Activated T-helper 2 cell treated with anti-CD3 and anti-CD28 coated beads, Interferon-gamma antibody, Interleukin-2, Interleukin-4, amounts not matched to agents 10 μg/mL and 5 μg/mL and 100 μg/mL, durations not matched to agents 14 hours and 24 hours and 36 hours (primary cell): ENCODE measurements around the gene PVALB. TPM values are rescaled to one million over a fixed set of nuclear protein-coding genes. Genes with fewer than 3 reads are reported as not detected.

Source experiments
- DNase-seq: peaks from one replicate; pipeline ENCODE4 v3.0.0; 2021; ENCODE audit warnings: low spot score
- H3K27ac Mint-ChIP-seq: one replicate; pipeline ENCODE4 v1.8.0; 2021; ENCODE audit warnings: mixed read lengths
- H3K27me3 Mint-ChIP-seq: one replicate; pipeline ENCODE4 v1.8.0; 2021; ENCODE audit warnings: low read depth, mixed read lengths
- H3K36me3 Mint-ChIP-seq: one replicate; pipeline ENCODE4 v1.8.0; 2021; ENCODE audit warnings: low read depth, mixed read lengths
- H3K4me1 Mint-ChIP-seq: one replicate; pipeline ENCODE4 v1.8.0; 2021; ENCODE audit warnings: low read depth, mixed read lengths
- H3K4me3 Mint-ChIP-seq: one replicate; pipeline ENCODE4 v1.8.0; 2021; ENCODE audit warnings: low read depth, mild to moderate bottlenecking, moderate library complexity, mixed read lengths
- H3K9me3 Mint-ChIP-seq: one replicate; pipeline ENCODE4 v1.8.0; 2021; ENCODE audit warnings: mixed read lengths
- intact Hi-C: fragments of 100-400 bp; cut with micrococcal nuclease; formaldehyde crosslinking; loops from one replicate; pipeline ENCODE4 v1.15.1; 2023
- total RNA-seq: library from RNA; stranded (reverse); gene quantifications from 2 replicates; pipeline ENCODE4 v1.2.3, GENCODE V29; 2022

PVALB gene
- total RNA-seq, 1 donor from 2014 or later, result not detected

DNA sequence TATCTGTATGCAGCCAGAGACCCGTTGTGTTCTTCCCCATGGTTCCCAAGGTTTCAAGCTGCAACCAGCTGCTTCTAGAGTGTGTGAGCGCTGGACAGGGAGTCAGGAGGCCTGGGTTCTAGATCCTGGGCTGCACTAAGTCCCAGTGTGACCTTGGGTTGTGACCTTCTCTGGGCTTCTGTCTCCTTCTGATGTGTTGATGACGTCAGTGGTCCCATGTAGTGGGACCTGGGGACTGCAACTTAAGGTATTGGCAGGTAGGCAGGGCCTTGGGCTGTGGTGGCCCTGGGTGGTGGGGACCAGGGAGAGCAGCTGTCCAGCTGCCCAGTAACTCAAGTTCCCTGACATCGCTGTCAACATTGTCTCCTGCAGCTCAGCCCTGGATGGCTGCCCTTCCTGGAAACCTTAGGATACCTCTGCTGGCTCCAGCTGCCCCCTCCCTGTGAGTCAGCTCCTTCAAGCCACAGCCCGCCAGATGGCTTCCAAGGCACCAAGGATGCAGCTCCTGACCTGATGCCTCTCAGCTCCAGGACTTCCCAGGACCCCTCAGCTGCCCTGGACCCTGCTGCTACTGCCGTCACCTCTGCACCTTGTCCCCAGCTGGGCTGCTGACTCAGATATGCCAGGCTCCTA is 1.3 kb upstream of the PVALB start:
- peaks cover 57% of the 10 kb centered on the region for H3K27me3 Mint-ChIP-seq
- H3K9me3 Mint-ChIP-seq, result no peaks in the 10 kb centered on the region
- no peaks in the 10 kb centered on the region for H3K36me3 Mint-ChIP-seq
- no peaks in the 10 kb centered on the region for H3K4me1 Mint-ChIP-seq
- no peak overlapping the region for H3K4me3 Mint-ChIP-seq
- no peak for DNase-seq
- no peak overlapping the region for H3K27ac Mint-ChIP-seq
- intact Hi-C loops, result no loop called here

DNA sequence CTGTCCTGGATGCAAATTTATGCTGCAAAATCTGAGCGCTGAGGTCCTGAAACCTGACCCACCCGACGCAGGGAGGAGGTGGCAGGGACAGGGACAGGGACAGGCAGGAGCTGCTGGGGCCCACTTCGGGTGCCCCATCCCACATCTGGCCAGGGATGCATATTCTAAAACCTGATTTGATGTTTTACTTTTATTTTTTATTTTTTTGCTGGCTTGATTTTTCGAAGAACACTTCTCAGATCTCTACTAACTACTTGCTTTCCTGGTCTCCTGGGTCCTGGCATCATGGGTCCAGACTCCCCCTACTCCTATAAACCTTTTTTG is 652 bp upstream of the PVALB start:
- intact Hi-C loops, result no loop called here
- no peak for DNase-seq
- peaks cover 63% of the 10 kb centered on the region for H3K27me3 Mint-ChIP-seq
- no peak overlapping the region for H3K4me3 Mint-ChIP-seq
- no peak overlapping the region for H3K27ac Mint-ChIP-seq
- no peaks in the 10 kb centered on the region for H3K9me3 Mint-ChIP-seq
- H3K36me3 Mint-ChIP-seq, result no peaks in the 10 kb centered on the region
- no peaks in the 10 kb centered on the region for H3K4me1 Mint-ChIP-seq

DNA sequence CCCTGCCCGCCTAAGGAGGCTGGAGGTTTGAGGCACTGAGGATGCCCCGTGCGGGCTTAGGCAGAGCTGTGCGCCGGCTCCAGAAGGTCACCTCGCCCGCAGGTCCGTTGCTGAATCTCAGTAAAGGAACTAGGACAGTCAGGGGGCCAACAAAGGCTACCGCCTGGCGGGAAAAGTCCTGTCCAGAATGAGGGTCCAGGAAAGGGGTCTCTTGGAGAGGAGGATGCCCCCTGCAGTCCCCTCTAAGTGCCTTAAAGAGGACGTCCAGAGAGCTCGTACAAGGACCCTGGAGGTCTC is 548 bp downstream of the PVALB start:
- intact Hi-C loops, result no loop called here

DNA sequence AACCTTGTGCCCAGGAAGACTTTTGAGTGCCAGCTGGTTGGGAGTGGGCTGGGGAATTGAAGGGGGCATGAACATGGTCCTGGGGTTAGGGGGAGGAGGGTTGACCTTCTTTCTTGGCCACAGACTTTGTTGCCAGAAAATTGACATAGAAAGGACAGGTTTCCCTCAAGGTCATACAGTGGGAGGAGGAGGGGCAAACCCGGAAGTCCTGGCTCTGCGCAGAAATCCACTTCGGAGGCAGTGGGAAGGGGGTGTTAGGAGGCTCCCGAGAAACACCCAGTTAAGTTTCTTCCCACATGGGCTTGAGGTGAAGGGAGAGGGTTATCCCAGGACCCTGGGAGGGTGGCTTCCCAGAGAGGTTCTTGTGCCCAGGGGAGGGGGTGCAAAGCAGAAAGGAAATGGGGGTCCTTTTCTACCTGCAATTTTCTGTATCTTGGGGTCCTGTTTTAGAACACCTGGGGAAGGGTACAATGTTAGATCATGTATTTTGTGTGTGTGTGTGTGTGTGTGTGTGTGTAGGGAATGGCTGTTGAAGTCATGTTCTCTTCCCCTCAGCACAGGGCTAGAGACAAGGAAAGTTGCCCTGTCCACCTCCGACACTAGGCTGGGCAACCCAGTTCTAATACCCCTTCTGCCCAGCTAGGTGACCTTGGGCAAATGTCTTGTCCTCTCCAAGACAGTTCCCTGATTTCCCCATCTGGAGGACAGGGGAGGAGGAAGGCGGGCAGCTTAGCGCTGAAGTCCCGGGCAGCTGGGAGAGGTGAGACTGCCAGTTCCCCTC is 1.1 kb downstream of the PVALB start:
- Mint-ChIP-seq H3K4me1 (no peaks in the 10 kb centered on the region), H3K27ac (no peak overlapping the region), H3K27me3 (peaks cover 64% of the 10 kb centered on the region), H3K9me3 (no peaks in the 10 kb centered on the region), H3K36me3 (no peaks in the 10 kb centered on the region), H3K4me3 (no peak overlapping the region)
- intact Hi-C loops, result no loop called here
- no peak for DNase-seq

More for the DNA sequence above, 548 bp downstream of the PVALB start:
- Mint-ChIP-seq H3K27ac (no peak overlapping the region), H3K36me3 (no peaks in the 10 kb centered on the region), H3K4me1 (no peaks in the 10 kb centered on the region), H3K9me3 (no peaks in the 10 kb centered on the region), H3K4me3 (no peak overlapping the region), H3K27me3 (peaks cover 64% of the 10 kb centered on the region)
- no peak for DNase-seq

DNA sequence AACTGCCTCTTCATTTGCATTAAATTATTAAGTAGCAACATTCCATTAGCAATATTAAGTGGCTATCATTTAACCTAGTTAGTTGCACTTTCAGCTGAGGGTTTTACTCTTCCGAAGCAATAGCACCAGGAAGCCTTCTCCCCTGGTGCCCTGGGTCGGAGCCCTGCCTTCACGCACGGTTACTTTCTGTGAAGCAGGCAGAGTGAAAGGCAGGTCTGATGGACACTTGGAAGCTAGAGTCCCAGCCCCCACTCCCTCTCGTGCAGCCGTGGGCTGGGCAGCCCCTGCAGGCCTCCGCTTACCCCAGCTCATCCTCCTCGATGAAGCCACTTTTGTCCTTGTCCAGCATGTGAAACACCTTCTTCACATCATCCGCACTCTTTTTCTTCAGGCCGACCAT is 2.0 kb downstream of the PVALB start:
- H3K36me3 Mint-ChIP-seq, result no peaks in the 10 kb centered on the region
- no peaks in the 10 kb centered on the region for H3K9me3 Mint-ChIP-seq
- H3K4me1 Mint-ChIP-seq, result no peaks in the 10 kb centered on the region
- H3K4me3 Mint-ChIP-seq, result no peak overlapping the region
- intact Hi-C loops, result no loop called here
- no peak for DNase-seq
- H3K27me3 Mint-ChIP-seq, result peaks cover 59% of the 10 kb centered on the region
- no peak overlapping the region for H3K27ac Mint-ChIP-seq

DNA sequence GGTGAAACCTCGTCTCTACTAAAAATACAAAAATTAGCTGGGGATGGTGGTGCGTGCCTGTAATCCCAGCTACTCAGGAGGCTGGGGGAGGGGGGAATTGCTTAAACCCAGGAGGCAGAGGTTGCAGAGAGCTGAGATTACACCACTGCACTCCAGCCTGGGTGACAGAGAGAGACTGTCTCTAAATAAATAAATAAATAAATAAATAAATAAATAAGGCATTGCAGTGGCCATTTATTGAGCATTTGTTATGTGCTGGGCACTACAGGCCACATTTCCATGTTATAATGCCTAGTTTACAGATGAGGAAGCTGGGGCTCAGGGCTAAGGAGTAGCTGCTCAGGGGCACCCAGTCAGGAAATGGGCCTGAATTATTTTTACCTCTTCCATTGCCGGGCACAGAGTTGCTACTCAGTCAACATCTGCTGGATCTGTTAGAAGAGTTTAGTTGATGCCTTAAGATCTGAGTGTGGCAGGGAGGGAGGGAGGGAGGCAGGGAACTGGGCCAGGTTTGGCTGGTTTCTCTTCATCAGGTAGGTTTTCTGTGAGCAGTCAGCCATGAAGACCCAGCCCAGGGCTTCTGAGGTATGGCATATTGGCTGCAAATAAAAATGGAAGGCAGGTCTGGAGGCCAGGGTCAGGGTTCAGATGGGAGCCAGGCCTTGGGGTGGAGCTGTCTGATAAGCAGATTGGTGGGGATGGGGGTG is 5.6 kb downstream of the PVALB start:
- Mint-ChIP-seq H3K36me3 (no peaks in the 10 kb centered on the region), H3K27ac (no peak overlapping the region), H3K9me3 (no peaks in the 10 kb centered on the region), H3K27me3 (peaks cover 36% of the 10 kb centered on the region), H3K4me1 (peaks cover 5% of the 10 kb centered on the region), H3K4me3 (no peak overlapping the region)
- intact Hi-C loops, result no loop called here
- no peak for DNase-seq

DNA sequence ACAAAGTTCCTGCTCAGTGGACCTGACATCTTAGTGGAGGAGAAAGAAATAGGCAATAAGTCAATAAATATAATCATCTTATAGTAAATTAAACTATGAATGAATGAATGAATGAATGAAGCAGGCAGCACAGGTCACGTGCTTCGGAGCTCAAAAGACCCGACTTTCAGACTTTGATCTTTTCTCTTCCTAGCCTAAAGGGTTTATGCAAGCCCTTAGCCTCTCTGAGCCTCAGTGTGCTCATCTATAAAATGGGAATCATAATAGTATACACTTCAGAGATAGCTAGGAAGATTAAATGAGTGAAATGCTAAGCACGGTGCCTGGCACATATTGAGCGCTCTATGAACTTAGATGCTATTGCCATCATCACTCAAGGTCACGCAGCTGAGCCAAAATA is 7.5 kb downstream of the PVALB start:
- DNase-seq, result no peak
- Mint-ChIP-seq H3K4me1 (peaks cover 5% of the 10 kb centered on the region), H3K4me3 (no peak overlapping the region), H3K9me3 (no peaks in the 10 kb centered on the region), H3K36me3 (no peaks in the 10 kb centered on the region), H3K27ac (no peak overlapping the region), H3K27me3 (peaks cover 19% of the 10 kb centered on the region)
- intact Hi-C loops, result no loop called here

DNA sequence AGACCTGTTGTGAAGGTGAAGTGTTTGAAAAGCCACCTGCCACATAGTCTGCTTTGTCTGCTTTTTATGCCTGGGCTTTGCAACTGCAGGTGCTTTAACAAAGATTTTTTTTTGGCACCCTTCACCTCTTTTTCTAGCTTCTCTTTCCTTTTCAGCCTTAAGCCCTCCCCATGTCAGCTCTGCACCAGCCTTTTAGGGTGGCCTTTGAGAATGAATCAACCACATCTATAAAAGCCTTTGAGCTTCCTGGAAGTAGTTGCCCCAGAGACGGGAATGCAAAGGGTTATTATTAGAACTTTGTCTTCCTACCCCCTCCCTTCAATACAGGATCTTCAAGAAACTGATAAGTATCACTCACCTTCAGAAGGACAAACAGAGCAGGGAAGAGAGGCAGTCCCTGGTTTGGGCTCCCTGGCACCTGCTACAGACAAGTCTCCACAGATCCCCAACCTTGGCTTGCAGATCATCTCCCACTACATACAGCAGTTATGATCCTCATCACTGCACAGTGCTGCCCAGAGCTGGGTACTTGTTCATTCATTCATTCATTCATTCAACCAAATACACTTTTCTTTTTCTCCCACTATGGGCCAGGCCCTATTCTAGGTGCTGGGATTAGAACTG is 8.0 kb downstream of the PVALB start:
- Mint-ChIP-seq H3K9me3 (no peaks in the 10 kb centered on the region), H3K27me3 (peaks cover 14% of the 10 kb centered on the region), H3K27ac (no peak overlapping the region), H3K4me1 (peaks cover 5% of the 10 kb centered on the region), H3K36me3 (no peaks in the 10 kb centered on the region), H3K4me3 (no peak overlapping the region)
- intact Hi-C loops, result no loop called here
- no peak for DNase-seq

DNA sequence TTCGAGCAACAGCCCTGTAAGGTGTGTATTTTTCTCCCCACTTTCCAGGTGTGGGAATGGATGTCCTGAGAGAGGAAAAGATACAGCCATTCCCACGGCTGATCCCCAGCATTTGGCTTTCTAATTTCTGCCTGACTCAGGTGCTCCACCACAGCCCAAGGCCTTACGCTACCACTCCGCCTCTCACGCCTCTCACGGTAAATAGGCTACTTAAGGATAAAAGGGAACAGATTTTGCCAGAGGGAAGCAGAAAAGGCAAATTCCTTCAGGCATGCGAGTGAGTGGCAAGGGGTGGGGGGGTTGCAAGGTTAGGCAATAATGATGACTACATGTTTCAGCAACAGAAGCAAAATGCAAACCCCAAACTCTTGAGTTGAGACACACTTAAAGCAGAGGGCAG is 9.2 kb downstream of the PVALB start:
- no peaks in the 10 kb centered on the region for H3K9me3 Mint-ChIP-seq
- H3K4me3 Mint-ChIP-seq, result no peak overlapping the region
- intact Hi-C loops, result no loop called here
- peaks cover 5% of the 10 kb centered on the region for H3K4me1 Mint-ChIP-seq
- H3K27me3 Mint-ChIP-seq, result peaks cover 7% of the 10 kb centered on the region
- no peak overlapping the region for H3K27ac Mint-ChIP-seq
- no peaks in the 10 kb centered on the region for H3K36me3 Mint-ChIP-seq
- DNase-seq, result no peak

DNA sequence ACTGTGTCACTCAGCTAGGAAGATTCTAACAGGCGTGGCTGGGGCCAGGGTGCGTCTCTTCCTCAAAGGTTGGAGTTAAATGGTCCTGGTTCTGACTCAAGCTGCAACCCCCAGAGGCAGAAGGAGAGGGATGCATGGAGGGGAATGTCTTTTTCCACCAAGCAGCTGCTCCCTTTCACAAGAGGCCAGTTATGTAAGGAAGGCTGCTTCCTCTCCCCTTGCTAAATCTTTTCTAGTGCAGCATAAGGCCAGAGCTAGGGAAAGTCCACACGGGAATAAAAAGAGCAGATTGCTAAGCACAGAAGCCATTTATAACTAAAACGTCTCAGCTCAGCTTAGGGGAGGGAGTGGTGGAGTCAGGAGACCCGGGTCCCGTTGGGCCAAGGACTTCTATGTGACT is 10.0 kb downstream of the PVALB start:
- Mint-ChIP-seq H3K4me3 (no peak overlapping the region), H3K4me1 (peaks cover 5% of the 10 kb centered on the region), H3K27ac (no peak overlapping the region), H3K9me3 (no peaks in the 10 kb centered on the region), H3K36me3 (no peaks in the 10 kb centered on the region), H3K27me3 (peaks cover 6% of the 10 kb centered on the region)
- DNase-seq, result no peak
- intact Hi-C loops, result no loop called here

DNA sequence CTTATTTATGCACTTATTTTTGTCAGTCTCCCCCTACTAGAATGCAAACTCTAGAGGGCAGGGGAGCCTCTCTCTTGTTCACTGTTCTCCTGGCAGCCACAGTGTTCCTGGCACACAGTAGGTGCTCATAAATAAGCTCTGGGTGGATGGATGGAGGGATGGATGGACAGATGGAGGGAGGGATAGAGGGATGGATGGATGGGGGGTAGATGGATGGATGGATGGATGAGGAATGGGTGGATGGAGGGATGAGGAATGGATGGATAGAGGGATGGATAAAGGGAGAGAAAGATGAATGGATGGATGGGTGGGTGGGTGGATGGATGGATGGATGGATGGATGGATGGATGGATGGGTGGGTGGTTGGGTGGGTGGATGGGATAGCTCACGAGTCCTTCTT is 13.5 kb downstream of the PVALB start:
- intact Hi-C loops, result no loop called here
- H3K36me3 Mint-ChIP-seq, result no peaks in the 10 kb centered on the region
- H3K27me3 Mint-ChIP-seq, result peaks cover 11% of the 10 kb centered on the region
- H3K27ac Mint-ChIP-seq, result no peak overlapping the region
- no peaks in the 10 kb centered on the region for H3K4me1 Mint-ChIP-seq
- no peaks in the 10 kb centered on the region for H3K9me3 Mint-ChIP-seq
- no peak overlapping the region for H3K4me3 Mint-ChIP-seq
- DNase-seq, result no peak

DNA sequence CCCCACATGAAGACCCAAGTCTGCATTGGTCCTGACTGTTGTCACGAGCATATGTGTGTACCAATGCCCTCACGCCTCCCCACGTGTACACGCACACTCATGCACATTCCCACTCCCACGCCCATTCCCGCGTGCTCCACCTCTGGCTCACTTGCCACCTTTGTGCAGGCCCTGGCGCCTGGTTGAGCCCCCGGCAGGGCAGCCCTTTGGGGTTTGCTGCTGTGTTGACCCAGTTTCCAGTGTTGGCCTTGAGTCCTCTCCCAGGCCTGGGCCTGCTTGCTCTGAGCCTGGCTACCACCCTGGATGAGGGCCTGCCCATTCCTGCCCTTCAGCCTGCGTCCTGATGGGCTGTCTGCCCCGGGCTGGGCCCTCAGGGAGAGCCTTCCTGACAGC is 18.2 kb downstream of the PVALB start:
- DNase-seq, result no peak
- Mint-ChIP-seq H3K27ac (no peak overlapping the region), H3K9me3 (no peaks in the 10 kb centered on the region), H3K4me1 (no peaks in the 10 kb centered on the region), H3K27me3 (peaks cover 14% of the 10 kb centered on the region), H3K4me3 (no peak overlapping the region), H3K36me3 (no peaks in the 10 kb centered on the region)
- intact Hi-C loops, result no loop called here
